Fibroblast of skin of back (primary cell): Measurements from ENCODE around the gene MMP14.

Experiments
- DNase-seq: peaks from one replicate; pipeline ENCODE4 v3.0.0-alpha.2; 2013

Gene MMP14

DNA sequence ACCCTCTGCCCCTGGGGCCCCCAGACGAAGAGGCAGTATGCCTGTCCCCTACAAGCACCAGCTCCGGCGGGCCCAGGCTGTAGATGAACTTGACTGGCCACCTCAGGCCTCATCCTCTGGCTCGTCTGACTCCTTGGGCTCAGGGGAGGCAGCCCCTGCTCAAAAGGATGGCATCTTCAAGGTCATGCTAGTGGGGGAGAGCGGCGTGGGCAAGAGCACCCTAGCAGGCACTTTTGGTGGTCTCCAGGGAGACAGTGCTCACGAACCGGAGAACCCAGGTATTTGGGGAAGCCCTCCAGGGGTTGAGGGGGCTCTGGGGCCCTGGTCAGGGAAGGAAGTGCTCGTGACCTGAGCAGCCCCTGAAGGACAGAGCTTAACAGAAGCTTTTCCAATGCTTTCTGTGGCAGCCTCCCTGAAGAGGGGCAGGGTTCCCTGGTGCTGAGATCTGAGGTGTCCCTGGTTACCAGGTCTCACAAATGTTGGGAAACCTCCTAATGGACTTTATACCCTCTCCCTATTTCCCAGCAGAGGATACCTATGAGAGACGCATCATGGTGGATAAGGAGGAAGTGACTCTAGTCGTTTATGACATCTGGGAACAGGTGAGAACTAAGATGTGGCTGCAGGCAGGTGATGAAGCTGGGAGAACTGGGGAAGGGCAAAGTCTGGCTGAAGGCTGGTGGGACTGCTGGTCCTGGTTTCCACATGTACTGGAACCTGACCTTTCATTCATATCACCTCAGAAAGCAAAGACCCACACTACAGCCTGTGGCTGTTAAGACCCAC, 48.5 kb downstream of the MMP14 start:
- DNase-seq, result no peak

DNA sequence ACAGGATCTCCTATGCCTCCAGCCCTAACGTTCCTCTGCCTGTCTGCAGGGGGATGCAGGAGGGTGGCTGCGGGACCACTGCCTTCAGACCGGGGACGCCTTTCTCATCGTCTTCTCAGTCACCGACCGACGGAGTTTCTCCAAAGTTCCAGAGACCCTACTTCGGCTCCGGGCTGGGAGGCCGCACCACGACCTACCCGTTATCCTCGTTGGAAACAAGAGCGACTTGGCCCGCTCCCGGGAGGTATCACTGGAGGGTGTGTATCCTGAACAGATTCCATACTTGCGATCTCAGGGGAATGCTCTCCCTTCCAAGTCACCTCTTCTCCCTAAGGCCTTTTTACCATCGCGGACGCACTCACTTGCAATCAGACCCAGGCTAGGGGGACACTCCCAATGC, 49.6 kb downstream of the MMP14 start:
- no peak for DNase-seq

DNA sequence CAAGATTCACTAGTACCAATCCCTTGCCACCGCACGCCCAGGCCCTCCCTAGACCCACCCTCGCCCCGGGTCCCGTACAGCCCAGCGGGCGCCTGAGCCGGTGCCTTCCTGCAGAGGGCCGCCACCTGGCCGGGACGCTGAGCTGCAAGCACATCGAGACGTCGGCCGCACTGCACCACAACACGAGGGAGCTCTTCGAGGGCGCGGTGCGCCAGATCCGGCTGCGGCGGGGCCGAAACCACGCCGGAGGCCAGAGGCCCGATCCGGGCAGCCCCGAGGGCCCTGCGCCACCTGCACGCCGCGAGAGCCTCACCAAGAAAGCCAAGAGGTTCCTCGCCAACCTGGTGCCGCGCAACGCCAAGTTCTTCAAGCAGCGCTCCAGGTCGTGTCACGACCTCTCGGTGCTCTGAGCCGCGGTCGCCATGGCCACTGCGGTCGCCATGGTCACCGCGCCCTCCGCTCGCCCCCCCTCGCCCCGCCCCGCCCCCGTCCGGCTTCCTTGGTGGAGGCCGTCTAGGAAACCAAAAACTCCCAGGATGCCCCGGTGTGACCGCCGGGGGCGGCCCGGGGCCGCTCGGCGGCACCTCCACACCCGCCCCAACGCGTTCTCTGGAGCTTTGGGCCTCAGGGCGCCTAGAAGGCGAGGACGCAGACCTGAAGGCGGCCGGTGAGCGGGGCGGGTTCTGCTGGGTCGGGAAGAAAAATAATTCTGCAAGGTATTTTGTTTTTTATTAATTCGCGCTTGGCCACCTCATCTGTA, 50.3 kb downstream of the MMP14 start:
- peak; percentile 66 for DNase-seq

DNA sequence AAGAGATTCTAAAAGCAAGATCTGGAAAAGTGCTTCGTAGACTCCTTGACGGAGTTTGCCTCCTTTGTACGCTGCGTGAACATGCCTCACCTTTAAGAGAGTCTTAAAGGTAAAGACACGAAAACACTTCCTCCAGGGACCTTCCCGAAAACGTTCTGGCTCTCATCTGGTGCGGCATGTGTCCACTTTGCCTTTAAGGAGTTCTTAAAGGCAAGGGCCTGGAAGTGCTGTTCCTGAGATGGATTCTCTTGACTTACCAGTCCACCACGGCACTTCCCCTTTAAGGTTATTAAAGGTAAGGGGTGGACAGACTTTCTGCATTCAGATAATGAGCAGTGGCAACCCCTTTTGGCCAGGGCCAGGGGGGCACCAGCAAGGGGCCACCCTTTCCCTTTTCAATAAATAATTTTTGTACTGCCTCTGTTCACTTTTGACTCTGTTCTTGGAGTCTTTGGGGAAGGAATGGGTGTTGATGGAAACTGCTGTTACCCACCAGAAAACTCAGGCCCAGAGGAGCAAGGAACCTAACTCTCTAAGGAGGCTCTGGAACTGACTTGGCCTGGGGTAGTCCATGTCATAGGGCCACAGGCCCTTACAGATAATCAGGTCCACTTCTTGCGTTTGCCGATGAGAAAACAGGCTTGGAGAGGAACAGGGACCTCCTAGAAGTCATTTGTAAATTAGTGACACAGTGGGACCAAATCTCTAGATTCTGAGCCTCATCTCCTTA, 51.0 kb downstream of the MMP14 start:
- DNase-seq, result peak; percentile 85

DNA sequence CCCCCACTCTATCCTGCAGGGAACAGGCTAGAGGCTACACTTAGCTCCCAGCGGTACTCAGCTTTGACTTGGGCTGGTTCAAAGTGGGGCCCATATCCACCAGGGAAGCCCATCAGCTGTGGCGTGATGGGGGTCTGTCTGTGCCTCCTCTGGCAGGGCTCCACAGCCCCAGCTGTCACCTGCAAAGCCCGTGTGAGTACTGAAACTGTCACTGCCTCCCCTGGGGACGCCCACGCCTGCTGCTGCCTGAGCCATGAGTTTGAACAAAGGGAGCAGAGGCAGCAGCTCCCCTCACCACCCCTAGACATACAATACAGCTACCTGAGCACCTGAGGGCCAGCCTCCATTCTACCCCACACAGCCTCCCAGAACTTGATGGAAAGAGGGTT, 51.6 kb downstream of the MMP14 start:
- no peak for DNase-seq

DNA sequence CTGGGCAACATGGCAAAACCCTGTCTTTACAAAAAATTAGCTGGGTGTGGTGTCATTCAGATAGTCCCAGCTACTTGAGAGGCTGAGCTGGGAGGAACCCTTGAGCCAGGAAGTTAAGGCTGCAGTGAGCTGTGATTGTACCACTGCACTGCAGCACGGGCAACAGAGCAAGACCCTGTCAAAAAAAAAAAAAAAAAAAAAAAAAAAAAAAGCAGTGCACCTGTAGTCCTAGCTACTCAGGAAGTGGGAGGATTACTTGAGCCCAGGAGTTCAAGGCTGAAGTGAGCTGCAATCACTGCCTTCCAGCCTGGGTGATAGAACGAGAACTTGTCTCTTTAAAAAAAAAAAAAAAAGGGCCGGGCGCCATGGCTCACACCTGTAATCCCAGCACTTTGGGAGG, 52.3 kb downstream of the MMP14 start:
- DNase-seq, result no peak

DNA sequence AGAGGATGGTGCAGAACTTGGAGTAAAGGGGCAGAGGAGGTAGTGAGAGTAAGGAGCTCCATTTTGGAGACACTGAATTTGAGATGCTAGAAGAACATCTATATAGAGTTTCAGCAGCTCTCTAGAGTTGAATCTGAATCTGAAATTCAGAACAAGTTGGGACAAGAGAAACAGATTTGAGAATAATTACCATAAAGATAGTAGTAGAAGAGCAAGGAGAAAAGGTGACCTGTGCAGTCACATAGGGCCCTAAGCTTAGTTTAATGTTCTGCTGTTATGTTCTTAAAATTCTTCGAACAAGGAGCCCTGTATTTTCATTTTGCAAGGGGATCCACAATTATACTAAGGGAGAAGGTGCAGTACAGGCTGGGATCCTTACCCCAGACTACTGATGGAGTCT, 54.0 kb downstream of the MMP14 start:
- DNase-seq, result no peak

DNA sequence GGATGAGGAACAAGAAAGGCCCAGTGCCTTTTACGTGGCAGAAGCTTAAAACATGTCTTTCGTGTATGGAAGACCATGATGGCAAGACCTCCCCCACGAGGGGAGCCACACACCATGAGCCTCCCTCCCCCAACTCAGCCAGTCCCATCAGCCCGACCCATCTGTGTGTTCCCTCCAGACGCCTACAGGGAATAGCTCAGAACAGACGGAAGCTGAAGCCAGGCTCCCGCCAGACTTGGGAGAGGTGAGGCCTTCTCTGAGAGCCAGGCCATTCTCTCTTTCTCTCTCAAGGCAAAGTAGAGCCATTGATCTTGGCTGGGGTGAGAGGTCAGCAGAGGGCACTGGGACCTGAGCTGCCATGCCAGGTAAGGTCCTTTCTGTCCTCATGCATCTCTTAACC, 56.1 kb downstream of the MMP14 start:
- no peak for DNase-seq

DNA sequence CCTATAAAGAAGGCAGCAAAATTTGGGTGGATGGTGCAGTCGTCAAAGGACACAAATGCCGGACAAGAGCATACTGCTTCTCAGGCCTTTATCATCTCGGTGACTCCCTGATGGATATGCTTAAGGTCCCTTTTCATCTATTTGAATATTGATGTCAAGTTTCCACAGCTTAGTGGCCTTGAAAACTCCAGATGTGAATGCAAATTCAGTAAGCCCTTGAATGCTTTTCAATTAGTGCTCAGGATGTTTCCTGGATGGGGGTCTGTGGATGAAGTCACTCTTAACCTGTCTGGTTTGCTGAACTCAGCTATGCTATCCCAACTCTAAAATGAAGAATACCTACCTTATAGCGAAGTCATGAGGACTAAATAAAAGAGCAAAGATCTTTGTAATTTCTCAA, 57.3 kb downstream of the MMP14 start:
- DNase-seq, result no peak

DNA sequence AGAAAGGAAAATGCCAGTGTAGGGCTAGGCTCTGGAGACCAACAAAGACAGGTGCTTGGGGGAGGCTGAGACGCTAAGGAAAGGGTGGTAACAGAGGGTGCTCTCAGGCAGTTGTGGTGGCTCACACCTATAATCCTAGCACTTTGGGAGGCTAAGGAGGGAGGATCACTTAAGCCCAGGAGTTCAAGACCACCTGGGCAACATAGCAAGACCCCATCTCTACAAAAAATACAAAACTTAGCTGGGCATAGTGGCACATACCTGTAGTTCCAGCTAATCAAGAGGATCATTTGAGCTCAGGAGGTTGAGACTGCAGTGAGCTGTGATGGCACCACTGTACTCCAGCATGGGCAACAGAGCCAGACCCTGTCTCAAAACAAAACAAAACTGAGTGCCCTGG, 59.0 kb downstream of the MMP14 start:
- no peak for DNase-seq

DNA sequence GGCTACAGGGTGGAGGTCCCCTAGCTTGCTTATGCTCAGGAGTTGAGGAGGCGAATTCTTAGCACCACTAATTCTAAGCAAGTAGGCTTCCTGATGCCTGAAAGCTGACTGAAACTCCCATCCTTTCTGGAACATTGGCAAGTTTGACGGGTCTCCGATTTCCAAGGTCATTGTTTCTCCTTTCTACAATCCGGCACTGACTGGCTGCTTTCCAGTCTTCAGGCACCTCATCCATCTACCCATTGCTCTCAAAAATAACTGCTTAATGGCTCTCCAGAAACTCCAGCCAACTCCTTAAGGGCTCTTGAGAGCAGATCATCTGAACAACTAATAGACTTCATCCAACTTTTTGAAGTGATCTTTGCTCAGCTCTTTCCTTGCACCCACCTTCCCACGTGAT, 60.0 kb downstream of the MMP14 start:
- no peak for DNase-seq

DNA sequence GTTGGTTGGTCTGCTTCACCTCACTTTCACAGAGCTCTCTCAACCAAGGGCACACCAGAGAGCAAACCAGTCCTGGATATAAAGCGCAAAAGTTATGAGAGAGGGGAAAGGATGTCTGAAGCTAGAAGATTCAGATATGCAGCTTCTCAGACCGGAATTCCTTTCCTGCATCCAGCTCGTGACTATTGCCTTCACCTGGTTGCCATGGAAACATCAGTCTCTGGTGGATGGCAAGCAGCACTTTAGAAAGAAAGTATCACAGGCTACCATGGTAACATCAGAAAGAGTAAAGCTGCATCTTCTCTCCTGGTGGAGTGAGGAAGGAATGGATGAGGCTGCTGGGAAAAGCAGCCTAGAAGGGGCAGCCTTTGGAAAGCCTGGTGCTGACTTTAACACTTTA, 60.4 kb downstream of the MMP14 start:
- no peak for DNase-seq

DNA sequence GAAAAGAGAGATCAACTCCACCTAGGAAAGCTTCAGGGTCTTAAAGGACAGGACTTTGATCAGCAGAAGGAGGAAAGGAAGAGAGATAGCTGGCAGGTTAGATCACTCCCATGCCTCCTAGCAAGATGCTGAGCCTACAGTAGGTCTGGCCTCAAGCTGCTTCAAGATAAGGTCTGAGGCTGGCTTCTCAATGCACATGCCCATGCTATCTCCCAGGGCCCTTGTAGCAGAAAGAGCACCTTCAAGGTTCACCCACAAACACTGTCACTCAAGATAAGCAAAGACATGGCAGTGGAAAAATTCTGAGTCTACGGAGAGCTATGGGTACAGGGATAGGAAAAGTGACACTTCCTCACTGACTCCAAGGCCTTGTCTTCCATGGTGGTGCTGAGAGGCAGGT, 61.0 kb downstream of the MMP14 start:
- no peak for DNase-seq
